OCI-LY7 (cell line): ENCODE results near the gene SEPTIN12. TPM values are rescaled to one million over a fixed set of nuclear protein-coding genes. Genes with fewer than 3 reads are reported as not detected.

Experiments used
- BruUV-seq: library from RNA; stranded (reverse); fragments of 400-500 nt; replicated peaks from 2 replicates; lab custom pipeline; 2021; lab: Mats Ljungman, UMichigan
- CTCF ChIA-PET: fragments of 300-600 bp; sonication (Branson Sonifier 250); formaldehyde crosslinking; loops from one replicate; lab custom pipeline; 2022; ENCODE audit warnings: antibody characterized with exemption; ENCODE audit not compliant: unreplicated experiment; lab: Charles Lee
- POLR2A ChIA-PET: fragments of 300-600 bp; sonication (Branson Sonifier 250); formaldehyde crosslinking; loops from one replicate; lab custom pipeline; 2022; ENCODE audit warnings: antibody characterized with exemption; lab: Charles Lee
- DNase-seq: peaks from one replicate; pipeline ENCODE4 v3.0.0-alpha.2; 2015; ENCODE audit warnings: low spot score
- H2AFZ ChIP-seq: fragments of 200-600 bp; sonication (generic), shearing (Covaris generic); 2 replicates; pipeline ENCODE4 v1.6.1; 2014; ENCODE audit warnings: mild to moderate bottlenecking, antibody characterized with exemption, low read length, moderate library complexity
- H3K27ac ChIP-seq: fragments of 200-600 bp; sonication (generic); 2 replicates; pipeline ENCODE4 v1.5.1; 2014; ENCODE audit warnings: mixed run types, low read depth, mild to moderate bottlenecking, moderate library complexity, low read length, inconsistent platforms; ENCODE audit not compliant: poor library complexity, severe bottlenecking
- H3K36me3 ChIP-seq: fragments of 200-600 bp; sonication (generic); 2 replicates; pipeline ENCODE4 v1.6.1; 2014; ENCODE audit warnings: mild to moderate bottlenecking, antibody characterized with exemption, low read length, moderate library complexity, mixed read lengths; ENCODE audit not compliant: insufficient read depth
- H3K4me1 ChIP-seq: fragments of 200-600 bp; sonication (generic); 2 replicates; pipeline ENCODE4 v1.5.1; 2014; ENCODE audit warnings: mild to moderate bottlenecking, low read length; ENCODE audit not compliant: insufficient read depth, poor library complexity, severe bottlenecking
- H3K4me2 ChIP-seq: fragments of 200-600 bp; sonication (generic); 2 replicates; pipeline ENCODE4 v1.6.1; 2014; ENCODE audit warnings: mild to moderate bottlenecking, low read length
- H3K4me3 ChIP-seq: fragments of 200-600 bp; sonication (generic); 2 replicates; pipeline ENCODE4 v1.5.1; 2014; ENCODE audit warnings: mild to moderate bottlenecking, low read depth, low read length; ENCODE audit not compliant: poor library complexity, severe bottlenecking
- H3K79me2 ChIP-seq: fragments of 200-600 bp; sonication (generic); 2 replicates; pipeline ENCODE4 v1.6.1; 2016; ENCODE audit warnings: low read depth, mild to moderate bottlenecking, low read length, moderate library complexity, mixed read lengths; ENCODE audit not compliant: insufficient read depth
- H3K9me2 ChIP-seq: fragments of 200-600 bp; sonication (generic); 2 replicates; pipeline ENCODE4 v1.6.1; 2016; ENCODE audit warnings: mild to moderate bottlenecking, low read length, mixed read lengths; ENCODE audit not compliant: insufficient read depth
- H3K9me3 ChIP-seq: fragments of 200-600 bp; sonication (generic); 2 replicates; pipeline ENCODE4 v1.6.1; 2014; ENCODE audit warnings: mild to moderate bottlenecking, mixed run types, low read length, mixed read lengths
- H4K20me1 ChIP-seq: fragments of 200-600 bp; sonication (generic); 2 replicates; pipeline ENCODE4 v1.6.1; 2014; ENCODE audit warnings: mild to moderate bottlenecking, antibody characterized with exemption, low read length, moderate library complexity, mixed read lengths; ENCODE audit not compliant: insufficient read depth
- EZH2phosphoT487 ChIP-seq: fragments of 200-600 bp; sonication (generic); IDR thresholded peaks from 2 replicates; pipeline ENCODE4 v1.6.1; 2018; ENCODE audit warnings: low read depth, borderline replicate concordance, mild to moderate bottlenecking, mixed run types, antibody characterized with exemption, low read length, moderate library complexity, mixed read lengths
- intact Hi-C: fragments of 100-400 bp; cut with micrococcal nuclease; formaldehyde crosslinking; loops from one replicate; pipeline ENCODE4 v1.10.0; 2022; ENCODE audit not compliant: unreplicated experiment
- total RNA-seq, 2 experiments: library from RNA; depleted of rRNA in 1 of 2; stranded (reverse); fragments of >200 nt in 1 of 2; shearing (Covaris generic) in 1 of 2; gene quantifications; 2 replicates each; pipeline ENCODE4 v1.2.3, GENCODE V29; 2014 to 2022
- TF ChIP-seq, protein P1 (sequence below): fragments of 200-600 bp; sonication (generic); conservative IDR thresholded peaks from 2 replicates; pipeline ENCODE4 v1.5.1; 2014; ENCODE audit warnings: mild to moderate bottlenecking, antibody characterized with exemption, low read length, moderate library complexity, mixed read lengths

Gene SEPTIN12
- total RNA-seq, 2 experiments from 2014 or later, result not detected

DNA sequence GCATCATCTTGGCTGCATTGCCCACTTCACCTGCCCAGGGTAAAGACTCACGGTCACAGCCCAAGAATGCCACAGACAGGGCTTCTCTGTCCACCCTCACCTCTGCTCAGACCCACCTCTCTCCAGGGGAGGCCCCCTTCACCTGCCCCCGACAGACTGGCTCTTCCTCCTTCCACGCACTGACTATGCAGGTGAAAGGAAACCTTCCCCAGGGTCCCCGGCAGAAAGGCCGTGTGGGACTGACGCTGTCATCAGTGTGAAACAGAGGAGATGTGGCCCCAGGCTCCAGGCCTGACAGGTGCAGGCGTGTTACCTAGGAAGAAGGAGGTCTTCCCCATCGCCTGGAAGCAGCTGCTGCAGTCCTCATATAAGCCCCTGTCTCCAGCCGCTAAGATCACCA is 23.6 kb upstream of the SEPTIN12 start:
- no peaks in the 10 kb centered on the region for H3K9me3 ChIP-seq
- POLR2A ChIA-PET, result no interaction called here
- H3K9me2 ChIP-seq, result no peaks in the 10 kb centered on the region
- H3K36me3 ChIP-seq, result peaks cover 83% of the 10 kb centered on the region
- TF ChIP-seq, protein P1, sequence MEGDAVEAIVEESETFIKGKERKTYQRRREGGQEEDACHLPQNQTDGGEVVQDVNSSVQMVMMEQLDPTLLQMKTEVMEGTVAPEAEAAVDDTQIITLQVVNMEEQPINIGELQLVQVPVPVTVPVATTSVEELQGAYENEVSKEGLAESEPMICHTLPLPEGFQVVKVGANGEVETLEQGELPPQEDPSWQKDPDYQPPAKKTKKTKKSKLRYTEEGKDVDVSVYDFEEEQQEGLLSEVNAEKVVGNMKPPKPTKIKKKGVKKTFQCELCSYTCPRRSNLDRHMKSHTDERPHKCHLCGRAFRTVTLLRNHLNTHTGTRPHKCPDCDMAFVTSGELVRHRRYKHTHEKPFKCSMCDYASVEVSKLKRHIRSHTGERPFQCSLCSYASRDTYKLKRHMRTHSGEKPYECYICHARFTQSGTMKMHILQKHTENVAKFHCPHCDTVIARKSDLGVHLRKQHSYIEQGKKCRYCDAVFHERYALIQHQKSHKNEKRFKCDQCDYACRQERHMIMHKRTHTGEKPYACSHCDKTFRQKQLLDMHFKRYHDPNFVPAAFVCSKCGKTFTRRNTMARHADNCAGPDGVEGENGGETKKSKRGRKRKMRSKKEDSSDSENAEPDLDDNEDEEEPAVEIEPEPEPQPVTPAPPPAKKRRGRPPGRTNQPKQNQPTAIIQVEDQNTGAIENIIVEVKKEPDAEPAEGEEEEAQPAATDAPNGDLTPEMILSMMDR, result no peak
- TF ChIP-seq EZH2phosphoT487, result no peak
- no peaks in the 10 kb centered on the region for H4K20me1 ChIP-seq
- CTCF ChIA-PET, result no interaction called here
- DNase-seq, result no peak
- no TSS peak for BruUV-seq
- no peaks in the 10 kb centered on the region for H3K79me2 ChIP-seq
- no peak overlapping the region for H3K4me2 ChIP-seq
- H3K4me1 ChIP-seq, result no peaks in the 10 kb centered on the region
- H3K27ac ChIP-seq, result no peak overlapping the region
- intact Hi-C loops, result no loop called here
- H2AFZ ChIP-seq, result no peak overlapping the region
- no peak overlapping the region for H3K4me3 ChIP-seq

DNA sequence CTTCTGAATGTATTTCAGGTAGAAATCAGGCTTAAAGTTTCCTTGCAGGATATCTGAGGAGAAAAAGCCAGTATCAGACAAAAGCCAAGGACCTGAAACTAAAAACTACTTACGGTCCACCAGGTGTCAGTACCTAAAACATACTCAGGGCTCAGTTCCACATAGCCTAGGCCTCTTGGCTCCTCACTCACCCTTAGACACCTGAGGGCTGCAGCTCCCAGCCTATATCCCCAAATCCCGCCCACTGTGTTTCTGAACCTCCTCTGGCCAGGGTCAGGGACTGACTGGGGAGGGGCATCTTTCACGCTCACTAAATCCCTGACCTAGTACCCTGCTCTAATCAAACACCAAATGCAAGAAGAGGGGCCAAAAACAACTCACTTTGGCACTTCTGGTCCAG is 23.1 kb upstream of the SEPTIN12 start:
- intact Hi-C loops, result no loop called here
- no peaks in the 10 kb centered on the region for H3K9me3 ChIP-seq
- H3K4me1 ChIP-seq, result no peaks in the 10 kb centered on the region
- no peaks in the 10 kb centered on the region for H4K20me1 ChIP-seq
- no peaks in the 10 kb centered on the region for H3K9me2 ChIP-seq
- CTCF ChIA-PET, result no interaction called here
- H3K27ac ChIP-seq, result no peak overlapping the region
- H3K4me3 ChIP-seq, result no peak overlapping the region
- POLR2A ChIA-PET, result no interaction called here
- DNase-seq, result no peak
- TF ChIP-seq EZH2phosphoT487, result no peak
- TF ChIP-seq, protein P1, result no peak
- H2AFZ ChIP-seq, result no peak overlapping the region
- H3K4me2 ChIP-seq, result no peak overlapping the region
- H3K36me3 ChIP-seq, result peaks cover 83% of the 10 kb centered on the region
- no peaks in the 10 kb centered on the region for H3K79me2 ChIP-seq
- BruUV-seq, result no TSS peak

DNA sequence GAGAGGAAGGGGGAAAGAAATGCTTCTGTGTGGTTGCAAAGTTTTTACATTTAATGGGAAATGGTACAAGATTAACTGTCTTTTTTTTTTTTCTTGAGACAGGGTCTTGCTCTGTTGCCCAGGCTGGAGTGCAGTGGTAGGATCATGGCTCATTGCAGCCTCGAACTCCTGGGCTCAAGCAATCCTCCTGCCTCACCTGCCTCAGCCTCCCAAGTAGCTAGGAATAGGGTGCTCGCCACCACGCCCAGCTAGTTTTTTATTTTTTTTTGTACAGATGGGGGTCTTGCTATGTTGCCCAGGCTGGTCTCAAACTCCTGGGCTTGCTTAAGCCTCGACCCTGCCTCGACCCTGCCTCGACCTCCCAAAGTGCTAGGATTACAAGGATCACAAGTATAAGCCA is 18.1 kb upstream of the SEPTIN12 start:
- Histone ChIP-seq H3K27ac (no peak overlapping the region), H3K4me1 (peaks cover 18% of the 10 kb centered on the region), H3K36me3 (peaks cover 56% of the 10 kb centered on the region), H2AFZ (no peak overlapping the region), H3K9me3 (no peaks in the 10 kb centered on the region), H4K20me1 (no peaks in the 10 kb centered on the region), H3K9me2 (no peaks in the 10 kb centered on the region), H3K79me2 (no peaks in the 10 kb centered on the region), H3K4me2 (no peak overlapping the region), H3K4me3 (no peak overlapping the region)
- POLR2A ChIA-PET, result no interaction called here
- no TSS peak for BruUV-seq
- intact Hi-C loops, result no loop called here
- CTCF ChIA-PET, result no interaction called here
- no peak for TF ChIP-seq EZH2phosphoT487
- TF ChIP-seq, protein P1, result no peak
- no peak for DNase-seq
